Right hindlimb (tissue), 1 donor: ENCODE results near the gene POU5F2.

Experiments used
- DNase-seq: peaks from one replicate; pipeline ENCODE4 v3.0.0-alpha.2; 2018

Gene POU5F2, protein sequence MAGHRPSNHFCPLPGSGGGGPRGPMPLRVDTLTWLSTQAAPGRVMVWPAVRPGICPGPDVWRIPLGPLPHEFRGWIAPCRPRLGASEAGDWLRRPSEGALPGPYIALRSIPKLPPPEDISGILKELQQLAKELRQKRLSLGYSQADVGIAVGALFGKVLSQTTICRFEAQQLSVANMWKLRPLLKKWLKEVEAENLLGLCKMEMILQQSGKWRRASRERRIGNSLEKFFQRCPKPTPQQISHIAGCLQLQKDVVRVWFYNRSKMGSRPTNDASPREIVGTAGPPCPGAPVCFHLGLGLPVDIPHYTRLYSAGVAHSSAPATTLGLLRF

DNA sequence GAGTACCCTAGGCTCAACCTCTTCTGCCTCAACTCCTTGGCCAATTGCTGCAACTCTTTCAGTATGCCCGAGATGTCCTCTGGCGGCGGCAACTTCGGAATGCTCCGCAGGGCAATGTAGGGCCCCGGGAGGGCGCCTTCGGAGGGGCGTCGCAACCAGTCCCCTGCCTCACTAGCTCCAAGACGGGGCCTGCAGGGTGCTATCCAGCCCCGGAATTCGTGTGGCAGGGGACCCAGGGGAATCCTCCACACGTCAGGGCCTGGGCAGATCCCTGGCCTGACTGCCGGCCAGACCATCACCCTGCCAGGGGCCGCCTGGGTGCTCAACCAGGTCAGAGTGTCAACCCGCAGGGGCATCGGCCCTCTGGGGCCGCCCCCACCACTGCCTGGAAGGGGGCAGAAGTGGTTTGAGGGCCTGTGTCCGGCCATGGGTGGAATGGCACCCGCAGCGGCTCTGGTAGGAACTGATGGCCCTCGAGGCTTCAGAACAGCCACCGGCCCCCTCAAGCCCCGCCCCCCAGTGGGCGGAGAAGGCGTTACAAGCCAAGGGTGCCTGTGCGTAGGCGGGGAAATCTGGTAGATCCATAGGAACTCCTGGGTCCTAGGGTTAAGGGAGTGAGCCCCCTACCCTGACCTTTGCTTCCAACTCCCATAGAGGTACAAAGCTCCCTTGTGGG, at the start of gene POU5F2:
TSS of gene POU5F2 (minus strand) at position 465 of the 676 bp plus-strand sequence. CDS start at position 428, 37 bp downstream.
- no peak for DNase-seq

DNA sequence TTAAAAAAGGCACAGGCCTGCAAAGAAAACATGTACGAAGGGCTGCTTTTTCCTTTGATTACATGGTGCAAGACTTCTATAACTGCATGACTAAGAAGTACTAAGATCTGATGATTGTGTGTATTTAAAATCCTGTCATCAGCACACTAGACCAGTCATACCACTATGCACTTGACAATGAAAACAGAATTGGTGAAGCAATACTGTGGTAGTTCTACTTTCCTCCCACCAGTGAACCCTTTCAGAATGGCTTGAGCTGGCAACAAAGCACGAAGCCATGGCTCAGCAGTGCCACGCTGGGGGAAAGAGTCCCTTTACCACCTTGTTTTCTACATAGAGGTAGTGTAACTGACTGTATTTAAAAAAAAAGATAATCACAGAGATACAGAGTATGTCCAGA, 49.0 kb upstream of the POU5F2 start:
- no peak for DNase-seq

DNA sequence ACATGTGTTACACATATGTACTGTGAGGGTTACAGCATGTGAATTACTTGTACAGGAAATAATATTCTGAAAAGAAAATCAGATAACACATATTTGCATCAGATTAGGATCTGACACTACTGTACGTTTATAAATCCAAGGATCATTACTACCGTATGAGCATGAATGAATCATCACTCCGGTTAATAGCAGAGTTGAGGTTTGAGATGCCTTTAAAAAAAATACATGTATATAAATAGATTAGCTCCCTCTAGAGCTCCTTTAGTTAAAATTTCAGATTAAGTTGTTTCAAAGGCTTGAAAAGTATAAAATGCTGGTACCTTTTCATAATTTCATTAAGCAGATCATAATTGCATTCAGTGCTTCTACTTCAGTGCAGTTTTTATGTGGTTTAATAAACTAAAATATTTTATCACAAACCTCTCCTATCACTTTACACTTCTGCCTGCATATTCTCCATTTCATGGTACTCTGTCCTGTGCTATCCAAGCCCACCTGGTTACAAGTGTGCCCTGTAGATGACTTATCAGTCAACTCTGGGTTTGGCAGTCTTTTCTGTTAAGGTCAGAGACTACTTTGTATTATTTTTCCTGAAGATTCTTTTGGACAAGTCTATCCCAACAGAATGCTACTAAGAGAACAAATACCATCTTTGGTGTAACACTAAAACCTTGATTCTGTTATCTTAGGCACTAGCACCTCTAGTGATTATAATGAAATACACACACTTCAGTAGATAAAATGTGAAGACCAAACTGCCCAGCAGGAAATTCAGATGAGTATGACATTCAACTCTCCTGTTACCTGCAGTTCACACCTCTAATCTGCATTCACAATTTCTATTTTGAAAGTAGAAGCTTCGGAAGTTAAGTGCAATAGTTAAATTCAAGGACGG, 48.0 kb upstream of the POU5F2 start:
- DNase-seq = no peak

DNA sequence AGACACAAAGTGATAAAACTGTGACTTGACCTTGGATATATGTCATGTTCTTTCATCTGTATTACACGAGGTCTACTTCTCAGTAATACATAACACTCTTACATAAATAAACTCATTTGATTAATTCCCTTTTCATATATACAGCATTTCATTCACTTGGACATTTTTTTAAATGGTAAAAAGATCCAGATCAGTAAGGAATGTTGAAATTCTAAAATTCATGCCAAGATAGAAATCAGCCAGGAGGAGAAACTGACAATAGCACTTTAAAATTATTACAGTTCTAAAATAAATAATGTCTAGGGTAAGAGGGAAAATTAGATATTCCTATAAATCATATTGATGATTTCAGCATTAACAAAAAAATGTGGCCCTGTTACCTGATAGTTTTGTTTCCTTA, 46.2 kb upstream of the POU5F2 start:
- DNase-seq = no peak

DNA sequence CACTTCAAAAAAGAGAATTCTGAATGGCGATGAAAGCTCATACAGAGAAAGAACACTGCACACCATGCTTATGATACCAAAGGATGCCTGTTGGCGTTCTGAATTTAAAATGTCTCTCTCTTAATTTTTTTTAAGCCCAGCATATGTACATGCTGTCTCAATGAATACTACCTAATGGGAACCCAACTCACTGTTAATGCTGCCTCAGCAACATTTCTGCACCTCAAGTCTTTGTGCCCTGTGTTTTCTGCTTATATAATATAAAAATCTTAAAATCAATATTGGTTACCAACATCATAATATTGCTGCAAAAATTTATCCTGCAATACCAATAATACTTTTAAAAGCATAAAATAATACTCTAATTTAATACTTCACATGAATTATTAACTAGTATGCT, 44.1 kb upstream of the POU5F2 start:
- DNase-seq = no peak

DNA sequence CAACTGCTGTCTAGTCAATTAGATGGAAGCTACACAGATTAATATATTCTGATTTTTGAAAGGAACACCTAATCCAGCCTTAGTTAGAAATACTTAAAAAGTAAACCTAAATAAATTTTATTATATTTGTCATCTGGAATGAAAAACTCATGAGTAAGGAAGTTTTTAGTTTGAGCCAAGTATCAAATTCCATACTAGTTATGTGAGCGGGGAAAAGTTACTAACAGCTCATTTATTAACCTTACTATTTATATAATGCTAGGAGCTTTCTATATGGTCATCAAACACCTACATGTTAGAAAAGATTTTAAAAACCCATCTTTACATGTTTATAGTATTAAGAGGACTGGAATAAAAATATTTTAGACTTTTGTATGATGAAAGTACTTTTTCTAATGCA, 41.6 kb upstream of the POU5F2 start:
- no peak for DNase-seq

DNA sequence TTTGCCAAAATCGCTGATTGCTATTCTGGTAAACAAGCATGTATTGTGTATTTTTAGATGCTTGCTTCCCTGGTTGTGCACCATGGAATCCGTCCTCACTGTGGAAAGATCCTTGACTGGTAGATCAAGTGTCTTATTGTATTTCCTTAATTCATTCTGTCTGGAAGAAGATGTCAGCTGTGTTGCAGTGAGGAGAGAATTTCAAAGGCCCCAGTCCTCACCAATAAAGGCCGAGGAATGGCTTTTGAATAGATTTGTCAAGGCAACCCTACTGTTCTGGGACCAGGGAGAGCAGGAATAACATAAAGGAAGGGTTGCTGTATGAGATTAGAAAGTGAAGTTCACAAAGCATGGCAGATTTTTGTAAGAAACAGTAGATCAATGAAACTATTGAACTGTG, 36.2 kb upstream of the POU5F2 start:
- no peak for DNase-seq

DNA sequence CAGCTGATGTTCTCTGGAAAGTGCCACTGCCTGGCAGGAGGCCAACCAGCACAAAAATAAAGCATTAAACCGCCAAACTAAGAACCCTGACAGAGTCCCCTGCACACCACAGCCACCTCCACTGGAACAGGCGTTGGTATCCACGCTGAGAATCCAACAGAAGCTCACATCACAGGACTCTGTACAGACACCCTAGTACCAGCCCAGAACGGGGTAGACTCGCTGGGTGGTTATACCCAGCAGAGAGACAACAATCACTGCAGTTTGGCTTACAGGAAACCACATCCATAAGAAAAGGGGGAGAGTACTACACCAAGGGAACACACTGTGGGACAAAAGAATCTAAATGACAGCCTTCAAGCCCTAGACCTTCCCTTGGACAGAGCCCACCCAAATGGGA, 15.0 kb upstream of the POU5F2 start:
- DNase-seq = no peak

DNA sequence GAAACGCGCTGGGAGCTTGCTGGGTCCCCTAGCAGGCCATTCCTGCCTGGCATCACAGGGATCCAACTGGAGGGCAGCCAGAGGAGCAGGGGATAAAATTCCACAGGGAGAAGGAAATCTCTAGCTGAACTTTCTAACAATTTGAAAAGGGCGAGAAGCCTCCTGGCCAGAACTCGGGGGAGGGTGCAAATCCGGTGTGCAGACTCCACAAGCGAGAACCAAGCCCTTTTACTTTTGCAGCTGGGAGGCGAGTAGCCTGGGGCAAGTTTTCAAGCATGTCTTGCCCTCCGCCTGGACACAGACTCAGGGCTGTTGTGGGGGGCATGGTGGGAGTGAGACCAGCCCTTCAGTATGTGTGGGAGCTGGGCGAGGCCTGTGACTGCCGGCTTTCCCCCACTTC, 14.3 kb upstream of the POU5F2 start:
- no peak for DNase-seq

DNA sequence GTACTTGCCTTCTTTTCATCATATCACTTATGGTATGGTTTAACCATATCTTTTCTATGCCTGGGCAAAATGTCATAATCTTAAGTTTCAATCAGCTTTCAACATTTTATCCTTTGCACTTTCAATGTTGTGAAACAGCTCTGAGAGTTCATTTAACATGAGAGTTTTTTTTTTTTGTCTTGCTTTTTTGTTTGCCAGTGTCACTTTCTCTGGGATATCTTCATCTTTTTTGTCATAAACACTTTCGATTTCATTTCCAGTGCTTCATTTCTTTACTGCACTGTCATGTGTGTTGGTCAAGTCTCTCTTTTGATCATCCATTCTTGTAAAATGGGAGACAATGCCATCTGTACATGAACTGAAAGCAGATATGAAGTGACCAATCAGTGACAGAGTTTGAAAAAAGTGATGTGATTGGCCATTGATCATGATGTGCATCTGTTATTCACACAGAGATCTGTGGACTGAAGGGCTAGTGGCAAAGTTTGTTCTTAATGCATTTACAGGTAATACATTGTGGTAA, 7.5 kb upstream of the POU5F2 start:
- DNase-seq = no peak

DNA sequence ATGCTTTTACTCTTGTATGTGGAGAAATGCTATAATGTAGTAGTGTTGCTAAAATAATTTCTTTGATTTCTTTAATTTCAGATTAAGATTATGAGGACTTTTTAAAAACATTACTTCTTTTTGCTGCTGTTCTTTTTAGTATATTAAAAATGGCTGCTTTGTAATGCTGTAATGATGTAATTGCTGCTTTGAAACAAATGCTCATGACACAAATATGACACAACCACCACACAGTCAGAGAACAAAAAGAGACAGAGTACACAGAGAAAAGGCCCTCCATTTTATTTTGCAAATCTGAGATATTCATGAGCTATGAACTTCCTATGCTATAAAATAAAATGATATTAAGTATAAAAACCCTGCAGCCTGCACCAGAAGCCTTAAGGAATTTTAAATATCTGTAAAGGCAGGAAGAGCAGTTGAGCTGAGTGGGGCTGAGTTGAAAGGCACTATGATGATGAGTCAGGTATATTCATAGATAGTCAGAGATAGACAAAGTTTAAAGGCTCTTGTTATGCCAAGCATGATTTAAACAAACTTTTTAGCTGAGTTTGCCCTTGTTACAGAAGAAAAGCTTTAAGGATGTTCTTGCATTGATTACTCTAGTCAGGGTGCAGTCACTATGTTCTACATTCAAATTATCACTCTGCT, 5.1 kb upstream of the POU5F2 start:
- DNase-seq = no peak

DNA sequence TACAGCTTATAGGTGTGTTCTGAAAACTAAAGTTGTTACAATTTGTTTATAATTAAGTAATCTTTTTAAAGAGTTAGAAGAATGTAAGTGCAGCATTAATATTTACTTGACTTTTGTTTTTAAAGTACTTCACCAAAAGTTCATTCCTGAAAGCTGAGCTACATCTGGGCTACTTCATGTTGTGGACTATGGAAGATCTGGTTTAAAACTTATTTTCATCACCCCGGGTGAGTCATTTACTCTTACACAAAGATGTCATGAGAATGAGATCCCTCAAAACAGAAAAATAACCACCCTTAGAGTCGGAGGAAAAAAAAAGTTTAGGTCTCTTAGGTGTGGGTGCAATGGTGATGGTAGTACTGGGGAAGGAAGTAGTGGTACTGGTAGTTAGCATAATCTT, 5.1 kb downstream of the POU5F2 start:
- DNase-seq = no peak

DNA sequence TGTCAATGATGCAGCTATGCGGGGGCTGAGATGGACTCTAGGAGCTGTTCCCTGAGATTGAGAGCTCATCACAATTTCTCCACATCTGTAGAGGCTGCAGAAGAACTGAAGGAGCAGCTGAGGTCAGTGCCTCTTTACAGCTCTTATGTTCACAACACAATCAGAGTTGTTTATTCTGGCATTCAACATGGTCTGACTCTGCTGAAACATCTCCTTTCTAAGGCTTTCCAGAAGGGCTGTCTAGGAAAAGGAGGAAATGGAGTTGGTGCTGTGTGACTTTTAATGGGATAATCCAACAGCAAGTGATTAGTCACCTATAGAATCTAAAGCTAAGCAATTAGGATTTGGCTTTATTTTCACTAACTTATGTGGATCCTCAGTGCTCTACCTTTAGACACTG, 6.0 kb downstream of the POU5F2 start:
- no peak for DNase-seq

DNA sequence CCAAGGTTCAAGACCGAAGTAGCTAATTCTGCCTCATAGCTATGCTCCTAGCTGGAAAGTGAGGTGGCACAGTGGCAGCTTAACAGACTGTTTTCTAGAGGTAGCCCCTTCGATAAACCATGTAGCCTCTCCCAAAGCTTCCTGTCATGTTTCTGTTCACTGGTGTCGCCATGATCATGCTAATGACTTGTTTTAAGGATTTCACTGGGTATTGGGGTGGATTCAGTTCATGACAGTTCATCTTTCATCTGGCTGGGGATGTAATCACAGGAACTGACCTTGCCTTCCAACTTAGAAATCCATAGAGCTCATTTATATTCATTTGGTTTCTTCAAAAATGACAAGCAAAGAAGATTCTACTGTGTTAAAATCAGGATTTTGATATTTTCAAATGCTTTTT, 9.4 kb downstream of the POU5F2 start:
- DNase-seq = no peak

DNA sequence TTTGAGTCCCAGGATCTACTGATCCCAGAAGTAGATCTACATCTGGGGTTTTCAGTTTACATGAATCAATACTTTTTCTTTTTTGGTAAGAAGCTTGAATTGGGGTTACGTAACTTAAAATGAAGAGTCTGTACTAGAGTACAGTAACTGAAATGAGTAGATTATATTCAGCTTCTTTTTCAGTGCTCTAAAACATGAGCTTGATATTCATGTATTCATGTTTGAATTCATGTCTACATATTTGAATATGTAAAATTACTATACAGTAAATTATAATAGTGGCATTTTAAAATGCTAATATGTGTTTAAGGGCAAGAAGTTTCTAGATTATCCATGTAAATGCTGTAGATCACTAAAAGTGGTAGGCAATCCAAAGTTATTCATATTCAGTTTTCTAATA, 14.8 kb downstream of the POU5F2 start:
- DNase-seq = no peak

DNA sequence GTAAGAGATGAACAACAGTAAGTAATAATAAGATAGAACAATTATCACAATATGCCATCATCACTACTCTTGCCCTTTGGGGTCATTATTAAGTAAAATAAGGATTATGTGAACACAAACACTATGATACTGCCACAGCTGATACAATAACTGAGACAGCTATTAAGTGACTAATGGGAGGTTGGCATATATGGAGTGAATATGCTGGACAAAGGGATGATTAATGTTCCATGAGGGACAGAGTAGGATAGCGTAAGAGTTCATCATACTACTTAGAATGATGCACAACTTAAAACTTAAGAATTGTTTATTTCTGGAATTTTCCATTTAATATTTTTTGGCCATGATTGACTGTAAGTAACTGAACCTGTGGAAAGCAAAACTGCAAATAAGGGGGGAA, 16.6 kb downstream of the POU5F2 start:
- DNase-seq = no peak

DNA sequence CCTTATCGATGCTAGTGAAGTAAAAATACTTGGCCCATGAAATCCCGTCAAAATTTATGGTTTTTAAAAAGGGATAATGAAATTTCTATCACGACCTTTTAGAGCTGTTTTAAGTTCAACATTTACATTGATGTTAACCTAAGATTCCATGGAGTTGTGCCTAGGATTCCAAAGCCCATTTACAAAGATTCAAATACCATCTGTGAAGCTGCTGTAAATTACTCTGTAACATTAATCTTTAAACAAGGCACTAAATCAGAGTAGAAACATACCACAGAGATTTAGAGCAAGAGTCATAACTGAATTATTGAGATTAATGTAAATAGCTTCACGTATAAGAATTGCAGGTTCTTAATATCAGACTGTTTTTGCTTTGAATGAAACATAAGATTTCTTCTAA, 17.7 kb downstream of the POU5F2 start:
- no peak for DNase-seq

DNA sequence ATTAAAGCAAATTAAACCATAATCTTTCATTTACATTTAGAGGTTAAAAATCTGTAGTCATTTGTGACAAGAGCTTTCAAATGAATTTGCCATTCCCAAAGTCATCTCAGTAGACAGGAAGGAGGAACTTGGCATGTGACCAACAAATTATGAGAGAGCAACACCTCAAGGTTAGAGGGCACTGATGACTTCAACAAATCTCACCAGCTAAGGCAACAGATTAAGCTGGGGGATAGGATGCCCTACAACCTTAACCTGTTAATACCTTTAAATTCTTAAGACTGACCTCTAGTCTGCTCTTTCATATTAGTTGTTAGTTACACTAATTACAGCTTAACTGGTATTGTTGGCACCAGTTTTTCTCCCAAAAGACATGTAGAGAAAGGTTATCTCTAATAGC, 18.4 kb downstream of the POU5F2 start:
- no peak for DNase-seq

DNA sequence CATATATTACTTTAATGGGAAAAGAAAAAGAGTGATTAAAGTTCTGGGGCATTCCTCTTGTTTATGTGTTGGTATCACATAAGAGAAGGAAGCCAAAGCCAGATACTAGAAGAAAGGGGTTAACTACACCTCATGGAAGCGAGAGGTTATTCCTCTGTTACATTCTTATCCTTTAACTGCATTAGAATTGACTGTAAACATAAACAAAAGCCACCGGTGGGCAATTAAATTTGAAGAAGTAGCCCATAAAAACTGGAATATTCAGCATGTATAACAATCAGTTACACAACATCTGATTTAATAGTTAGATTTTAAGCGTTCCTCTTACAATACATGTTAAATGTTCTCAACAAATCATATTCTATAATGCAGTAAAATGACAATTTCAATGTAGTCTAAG, 18.8 kb downstream of the POU5F2 start:
- DNase-seq = no peak

DNA sequence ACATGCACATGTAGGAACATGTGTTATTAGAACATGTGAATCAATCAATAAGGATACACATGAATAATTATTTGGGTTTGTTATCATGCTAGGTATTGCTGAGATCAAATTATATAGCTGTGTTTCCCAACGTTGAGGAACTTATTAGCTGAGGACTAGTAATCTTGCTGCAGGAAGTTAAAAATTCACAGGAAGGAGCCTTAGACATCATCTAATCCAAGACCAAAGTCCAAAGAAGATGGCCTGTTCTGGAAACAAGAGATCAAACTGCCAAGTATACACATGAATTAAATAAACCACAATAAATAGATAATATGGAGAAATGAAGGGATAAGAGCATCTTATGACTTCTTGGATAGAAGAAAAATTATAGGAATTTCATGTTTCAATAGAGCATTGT, 19.9 kb downstream of the POU5F2 start:
- no peak for DNase-seq

DNA sequence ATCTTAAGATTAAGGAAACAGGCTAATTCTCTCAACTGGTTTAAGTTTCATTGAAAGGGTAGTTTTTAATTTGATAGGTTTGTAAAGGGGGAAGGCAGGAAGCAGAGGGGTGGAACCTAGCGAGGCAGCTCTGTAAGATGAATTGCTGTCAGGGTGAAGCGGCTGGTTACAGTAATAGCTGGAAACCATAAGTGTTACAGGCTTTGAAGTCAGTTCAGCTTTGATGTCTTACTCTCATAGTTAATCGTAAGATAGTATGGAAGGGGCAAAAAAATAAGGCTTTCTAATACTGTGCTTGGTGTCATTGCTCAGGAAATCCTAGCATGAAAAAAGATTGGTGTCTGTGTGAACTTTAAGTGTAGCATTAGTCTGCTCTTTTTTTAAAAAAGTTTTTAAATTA, 20.3 kb downstream of the POU5F2 start:
- no peak for DNase-seq

DNA sequence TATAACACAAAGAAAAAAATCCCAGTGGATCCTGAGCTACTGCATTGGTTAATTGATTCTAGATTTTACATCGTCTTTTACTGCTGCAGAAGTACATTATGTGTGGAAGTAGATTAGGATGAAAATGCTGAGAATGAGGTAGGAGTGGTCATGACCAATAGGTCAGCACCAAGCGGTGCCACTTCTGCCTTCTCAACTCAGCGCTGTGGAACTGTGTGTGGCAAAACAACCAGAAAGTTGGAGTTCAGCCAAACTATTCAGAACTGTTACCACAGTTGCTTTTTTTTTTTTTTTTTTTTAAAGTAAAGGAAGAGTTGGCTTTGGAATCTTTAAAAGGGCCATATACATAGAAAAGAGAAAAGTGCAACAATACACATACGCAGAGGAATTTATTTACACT, 24.2 kb downstream of the POU5F2 start:
- no peak for DNase-seq

DNA sequence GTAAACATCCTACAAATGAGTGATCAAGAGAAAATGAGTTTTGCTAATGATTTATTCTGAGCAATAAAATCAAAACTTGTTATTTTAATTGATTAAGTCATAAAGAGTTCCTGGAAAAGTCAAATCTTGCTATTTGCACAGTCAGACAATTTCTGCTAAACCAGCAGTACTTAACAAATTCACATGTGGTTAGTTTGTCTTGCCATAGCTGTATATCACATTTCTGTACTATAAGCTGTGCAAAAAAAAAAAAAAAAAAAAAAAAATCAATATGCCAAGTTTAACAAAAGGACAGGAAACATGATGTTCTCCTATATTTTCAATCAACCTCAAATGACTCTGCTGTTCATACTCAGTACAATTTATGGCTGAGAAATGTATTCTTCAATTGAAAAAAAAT, 24.9 kb downstream of the POU5F2 start:
- DNase-seq = no peak
